SK-N-DZ (cell line): Measurements from ENCODE around the gene SERP1. TPM values are rescaled to one million over a fixed set of nuclear protein-coding genes. Genes with fewer than 3 reads are reported as not detected.

Source experiments
- DNase-seq: peaks from one replicate; pipeline ENCODE4 v3.0.0-alpha.2; 2015; ENCODE audit warnings: low spot score
- polyA plus RNA-seq, 2 experiments: library from polyadenylated mRNA; depleted of rRNA; stranded (reverse); fragments of >200 nt; gene quantifications; 2 replicates each; pipeline ENCODE4 v1.2.3, GENCODE V29; 2014

SERP1 gene
- 136 and 145 TPM in 2 replicates for polyA plus RNA-seq (2014; cell fraction: cytosol; rRNA removed)
- polyA plus RNA-seq (2014; cell fraction: nucleus; rRNA removed) = 124 and 145 TPM in 2 replicates

GRCh38 chr3:150546226-150547044 lies at the start of gene SERP1, which contains the start of gene EIF2A:
SERP1 (minus strand) TSS chr3:150546496; CDS start chr3:150546135, 361 bp downstream.
EIF2A (plus strand) TSS chr3:150546787; CDS start chr3:150546803, 16 bp downstream.
- peak; percentile 99 for DNase-seq

GRCh38 chr3:150594150-150594549 lies 47.9 kb upstream of the SERP1 start:
- DNase-seq = no peak

- no peak for DNase-seq
Observed at GRCh38 chr3:150589759-150590158, 43.5 kb upstream of the SERP1 start.

GRCh38 chr3:150588027-150588830 lies 41.9 kb upstream of the SERP1 start:
- DNase-seq = no peak

- DNase-seq = no peak
Observed at GRCh38 chr3:150583028-150583427, 36.7 kb upstream of the SERP1 start.

GRCh38 chr3:150582620-150583019 lies 36.3 kb upstream of the SERP1 start:
- DNase-seq = no peak

- DNase-seq = no peak
Observed at GRCh38 chr3:150581174-150581573, 34.9 kb upstream of the SERP1 start.

GRCh38 chr3:150577855-150578254 lies 31.6 kb upstream of the SERP1 start:
- DNase-seq = no peak

- DNase-seq = no peak
Observed at GRCh38 chr3:150567328-150567727, 21.0 kb upstream of the SERP1 start.

GRCh38 chr3:150564243-150564642 lies 17.9 kb upstream of the SERP1 start:
- DNase-seq = no peak

GRCh38 chr3:150557725-150558124 lies 11.4 kb upstream of the SERP1 start:
- no peak for DNase-seq

GRCh38 chr3:150556792-150557191 lies 10.5 kb upstream of the SERP1 start:
- no peak for DNase-seq

GRCh38 chr3:150555859-150556436 lies 9.7 kb upstream of the SERP1 start:
- DNase-seq = no peak

GRCh38 chr3:150547045-150547741 lies 897 bp upstream of the SERP1 start:
- no peak for DNase-seq

GRCh38 chr3:150545419-150546225 lies 674 bp downstream of the SERP1 start:
- DNase-seq = peak; percentile 9

- no peak for DNase-seq
Observed at GRCh38 chr3:150544726-150545125, 1.6 kb downstream of the SERP1 start.

GRCh38 chr3:150544041-150544440 lies 2.3 kb downstream of the SERP1 start:
- no peak for DNase-seq

GRCh38 chr3:150543531-150543930 lies 2.8 kb downstream of the SERP1 start:
- no peak for DNase-seq

GRCh38 chr3:150543128-150543527 lies 3.2 kb downstream of the SERP1 start:
- no peak for DNase-seq

GRCh38 chr3:150540991-150541390 lies 5.3 kb downstream of the SERP1 start:
- DNase-seq = no peak

- DNase-seq = no peak
Observed at GRCh38 chr3:150540297-150540696, 6.0 kb downstream of the SERP1 start.
